Spleen (tissue), 7 donors: ENCODE results near the gene DNMT1.

Experiments
- CTCF ChIP-seq, 11 experiments: fragments of 200-600 bp in 7 of 11; fragments of 450-650 bp in 4 of 11; sonication (generic) in 4 of 11; IDR thresholded peaks in 8 of 11; conservative IDR thresholded peaks in 3 of 11; 1 replicate in 7 of 11; 2 replicates in 4 of 11; pipeline versions ENCODE4 v1.4.0 to v1.8.0; 2016 to 2021; ENCODE audit warnings: antibody characterized with exemption in 11 of 11, inconsistent platforms in 4 of 11, mild to moderate bottlenecking in 1 of 11
- POLR2A ChIP-seq, 3 donors: fragments of 450-650 bp; IDR thresholded peaks; one replicate each; pipeline ENCODE4 v1.5.1; 2017; ENCODE audit warnings: antibody characterized with exemption in 3 of 3, mild to moderate bottlenecking in 1 of 3
- POLR2AphosphoS5 ChIP-seq, 3 donors: sonication (generic); formaldehyde crosslinking; IDR thresholded peaks; one replicate each; pipeline ENCODE4 v1.5.1; 2017; ENCODE audit warnings: antibody characterized with exemption in 3 of 3
- donor health status: DM: no; HTN: no; CAD: no; lungs with moderate emphysema.
- donor health status: DM: no; HTN: no; CAD: no.
- donor health status: DM: no; HTN: no; CAD: no.

DNA sequence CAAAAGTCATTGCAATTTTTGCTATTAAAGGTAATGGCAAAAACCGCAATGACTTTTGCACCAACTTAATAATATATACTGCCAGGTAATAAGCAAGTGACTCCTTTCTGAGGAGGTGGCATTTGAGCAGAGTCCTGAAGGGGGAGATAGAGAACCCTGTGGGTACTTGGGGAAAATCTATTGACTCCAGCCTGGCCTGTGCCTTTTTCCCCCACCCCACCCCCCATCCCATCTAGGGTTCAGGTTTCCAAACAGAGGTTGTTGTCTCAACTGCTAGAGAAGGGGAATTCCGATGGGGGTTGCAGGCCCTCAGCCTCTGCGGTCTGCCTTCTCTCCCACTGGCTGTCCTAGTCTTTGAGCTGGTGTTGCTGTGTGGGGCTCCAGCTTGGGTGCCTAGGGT, 24.9 kb upstream of the DNMT1 start:
- TF ChIP-seq CTCF (IDR thresholded peaks at IDR 0.05 in 8 of 11, conservative IDR thresholded peaks at IDR 0.05 in 3 of 11), result peak in 6 of 11 experiments; percentile 17 to 28 (median 24)
- TF ChIP-seq POLR2A (IDR thresholded peaks at IDR 0.05), result no peak
- TF ChIP-seq POLR2AphosphoS5 (IDR thresholded peaks at IDR 0.05), result no peak
